Measurements from ENCODE around the gene FBRS.
"Not testable (repeated sequence)": the region's sequence is repeated elsewhere in the genome, so short reads cannot be mapped to it uniquely, and the experiment has no call there.

FBRS gene

DNA sequence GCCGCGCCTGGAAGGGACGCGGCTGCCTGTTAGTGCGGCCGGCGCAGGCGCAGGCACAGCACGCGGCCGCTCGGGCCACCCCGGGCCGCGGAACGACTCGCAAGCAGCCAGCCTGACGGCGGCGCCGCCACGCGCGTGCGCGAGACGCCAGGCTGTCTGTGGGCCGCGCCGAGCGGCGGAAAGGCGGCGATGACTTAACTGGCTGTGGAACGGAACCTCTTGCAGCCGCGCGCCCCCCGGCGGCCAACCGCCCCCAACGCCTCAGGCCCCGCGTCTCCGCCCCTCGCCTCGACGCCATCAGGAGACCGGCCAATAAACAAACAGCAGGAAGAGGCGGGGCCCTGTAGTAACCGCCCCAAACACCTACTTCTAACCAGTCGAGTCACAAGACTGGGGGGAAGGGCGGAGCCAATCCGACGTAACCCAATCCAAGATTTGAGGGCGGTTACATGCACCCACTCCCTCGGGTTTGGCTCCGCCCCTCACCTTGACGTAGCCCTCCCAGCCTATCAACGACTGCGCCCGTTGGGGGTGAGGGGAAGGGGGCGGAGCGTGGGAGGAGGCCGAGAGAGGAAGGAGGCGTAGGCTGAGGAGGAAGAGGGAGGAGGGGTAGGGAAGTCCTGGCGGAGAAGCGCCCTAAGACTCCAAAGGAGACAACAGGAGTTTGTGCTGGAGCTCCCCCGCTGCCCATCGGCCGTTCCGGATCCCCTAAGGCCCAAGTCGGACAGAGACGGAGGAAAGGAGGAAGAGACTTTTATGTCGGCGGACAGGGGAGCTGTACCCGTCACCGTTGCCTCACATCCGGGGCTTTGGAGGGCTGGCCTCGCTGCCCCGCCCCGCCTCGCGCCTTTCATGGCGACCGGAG, at the start of gene FBRS:
Gene FBRS (plus strand): TSS at position 566 of the 865 bp plus-strand sequence. CDS start 1,088 bp downstream, outside the sequence.
- peak; percentile 100 for DNase-seq (ENCODE audit: low read depth)

DNA sequence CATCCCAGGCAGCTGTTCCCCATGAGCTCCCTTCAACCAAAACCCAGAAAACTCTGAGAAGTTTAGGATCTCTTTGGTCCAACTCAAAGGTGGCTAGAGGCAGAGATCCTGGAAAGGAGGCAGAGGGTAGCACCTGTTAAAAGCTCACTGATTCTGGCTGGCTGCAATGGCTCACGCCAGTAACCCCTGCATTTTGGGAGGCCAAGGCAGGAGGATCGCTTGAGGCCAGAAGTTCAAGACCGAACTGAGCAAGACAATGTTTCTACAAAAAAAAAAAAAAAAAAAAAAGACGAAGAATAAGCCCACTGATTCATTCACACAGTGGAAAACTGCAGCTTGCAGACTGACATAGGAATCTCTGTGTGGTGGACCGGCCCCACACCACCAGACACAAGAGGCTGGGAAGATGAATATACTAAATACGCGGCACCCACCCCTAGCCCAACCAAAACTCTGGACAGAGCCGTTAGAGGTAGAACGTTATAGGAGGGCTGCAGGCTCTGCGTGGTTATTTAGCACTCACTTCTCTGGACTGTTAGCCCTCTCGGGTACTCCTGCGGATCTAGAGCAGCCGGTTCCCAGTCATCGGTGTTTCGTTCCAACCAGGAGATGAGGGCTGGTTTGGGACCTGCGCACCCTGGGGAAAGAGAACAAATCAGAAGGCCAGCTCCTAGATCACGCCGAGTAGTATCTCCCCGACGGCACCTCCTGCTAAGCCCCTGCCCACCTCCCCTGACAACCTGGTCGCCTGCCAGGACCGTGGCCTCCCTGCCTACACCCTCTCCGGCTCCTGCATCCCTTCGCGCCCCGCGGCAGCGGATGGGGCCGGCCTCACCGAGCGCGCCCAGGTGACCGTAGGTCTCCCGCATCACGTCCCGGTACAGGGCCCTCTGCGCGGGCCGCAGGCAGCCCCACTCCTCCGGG, 49.0 kb upstream of the FBRS start:
- peak; percentile 36 for DNase-seq (ENCODE audit: low read depth)

DNA sequence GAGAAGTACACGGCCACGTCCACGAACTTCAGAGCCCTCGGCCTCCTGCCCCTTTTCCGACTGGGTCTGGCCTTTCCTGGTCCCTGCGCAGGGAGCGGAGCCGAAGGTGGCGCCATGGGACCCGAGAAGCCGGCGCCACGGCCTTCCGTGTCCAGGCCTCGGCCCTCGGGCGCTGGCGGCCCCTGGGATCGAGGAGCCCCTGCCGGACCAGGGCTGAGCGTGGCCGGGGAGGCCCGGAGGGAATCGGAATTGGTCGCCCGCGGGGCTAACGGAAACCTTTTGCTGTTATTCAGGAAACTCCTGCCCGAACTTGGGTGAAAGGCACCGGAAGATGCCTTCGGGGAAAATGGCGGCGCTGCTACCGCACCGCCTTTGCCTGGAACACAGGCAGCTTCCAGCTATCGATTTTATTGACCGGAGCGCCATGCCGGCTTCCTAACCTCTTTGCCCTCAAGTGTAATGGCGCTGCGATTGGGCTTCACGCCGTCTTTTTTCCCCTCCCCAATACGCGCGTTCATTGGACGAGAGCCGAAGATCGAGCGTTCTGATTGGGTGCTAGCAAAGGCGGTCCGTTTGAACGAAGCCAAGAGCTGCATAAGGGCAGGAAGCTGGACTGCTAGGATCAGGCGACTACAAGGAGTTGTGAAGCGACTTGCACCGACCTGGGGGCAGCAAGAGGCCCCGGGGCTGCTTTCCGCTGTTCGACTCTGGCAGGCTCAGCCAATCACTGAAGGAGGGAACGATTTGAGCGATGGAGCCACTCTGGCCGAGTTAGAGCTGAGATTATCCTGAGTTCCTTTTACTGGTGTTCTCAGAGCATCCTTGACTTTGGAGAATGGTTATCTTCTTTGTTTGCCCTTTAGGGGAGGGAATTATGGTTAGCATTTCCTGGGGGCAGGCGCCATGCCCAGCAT, 48.0 kb upstream of the FBRS start, which contains the start of gene ZNF689:
Gene ZNF689 (minus strand): TSS at position 464 of the 914 bp plus-strand sequence. CDS start 348 bp downstream, at position 116.
- DNase-seq (ENCODE audit: low read depth): peak; percentile 96

DNA sequence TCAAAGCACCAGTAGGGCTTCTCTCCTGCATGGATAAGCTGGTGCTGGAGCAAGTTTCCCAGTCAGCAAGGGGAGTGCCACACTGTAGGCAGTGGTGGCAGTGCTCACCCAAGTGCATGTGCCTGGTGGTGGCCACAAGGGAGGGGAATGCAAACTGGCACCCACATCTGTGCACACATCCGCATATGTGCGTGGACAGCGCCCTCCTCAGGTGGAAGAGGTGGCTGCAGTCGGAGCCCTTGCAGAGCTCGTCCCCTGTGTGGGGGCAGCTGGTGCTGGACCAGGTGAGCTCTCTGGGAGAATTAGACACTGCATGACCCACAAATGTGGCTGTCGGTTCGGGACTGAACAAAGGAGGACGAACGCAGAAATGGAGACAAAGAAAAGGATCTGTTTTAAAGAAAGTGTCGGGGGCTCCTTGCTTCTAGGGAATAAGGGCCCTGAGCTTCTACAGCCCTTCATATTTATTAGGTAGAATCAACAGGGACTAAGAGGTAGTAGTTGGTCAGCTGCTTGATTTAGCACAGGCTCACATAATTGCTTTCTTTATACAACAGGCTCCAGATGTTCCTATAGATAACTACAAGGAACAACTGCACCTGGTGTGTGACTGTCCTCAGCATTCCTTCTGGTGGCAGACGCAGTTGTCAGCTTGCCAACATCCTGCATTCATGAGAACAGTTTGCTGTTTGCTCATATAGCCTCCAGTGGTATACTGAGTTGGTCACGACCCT, 42.7 kb upstream of the FBRS start:
- peak; percentile 21 for DNase-seq (ENCODE audit: low read depth)

DNA sequence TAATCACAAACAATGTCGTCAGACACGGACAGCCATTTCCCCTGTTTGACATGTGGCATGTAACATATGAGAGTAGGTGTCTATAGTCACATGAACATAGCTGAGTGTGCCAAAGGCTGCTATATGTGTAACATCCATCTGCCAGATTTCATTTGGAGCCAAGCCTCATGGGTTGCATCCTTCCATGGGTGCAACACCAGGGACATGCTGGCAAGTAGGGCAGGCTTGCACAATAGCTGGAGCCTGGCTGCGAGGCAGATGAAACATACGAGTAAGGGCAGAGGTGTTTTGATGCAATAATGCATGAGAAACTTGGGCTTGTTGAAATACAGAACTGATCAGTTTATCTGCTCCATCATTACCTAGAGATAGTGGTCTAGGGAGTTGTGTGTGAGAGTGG, 39.0 kb upstream of the FBRS start:
- DNase-seq (ENCODE audit: low read depth): no peak

DNA sequence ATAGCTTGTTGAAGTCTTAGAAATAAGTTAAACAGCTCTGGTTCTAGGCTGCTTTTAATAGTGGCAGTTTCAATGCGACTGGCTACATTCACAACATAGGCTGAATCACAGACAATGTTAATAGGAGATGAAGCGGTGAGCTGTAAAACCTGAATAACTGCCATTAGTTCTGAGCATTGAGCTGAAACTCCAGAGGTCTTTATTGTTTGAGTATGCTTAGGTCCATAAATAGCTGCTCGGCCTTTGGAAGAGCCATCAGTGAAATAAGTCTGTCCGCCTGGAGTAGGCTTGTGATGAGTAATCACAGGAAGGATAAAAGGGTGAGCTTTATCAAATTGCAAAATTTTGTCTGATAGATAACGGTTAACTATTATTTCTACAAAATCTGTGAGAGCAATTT, 38.6 kb upstream of the FBRS start:
- no peak for DNase-seq (ENCODE audit: low read depth)

DNA sequence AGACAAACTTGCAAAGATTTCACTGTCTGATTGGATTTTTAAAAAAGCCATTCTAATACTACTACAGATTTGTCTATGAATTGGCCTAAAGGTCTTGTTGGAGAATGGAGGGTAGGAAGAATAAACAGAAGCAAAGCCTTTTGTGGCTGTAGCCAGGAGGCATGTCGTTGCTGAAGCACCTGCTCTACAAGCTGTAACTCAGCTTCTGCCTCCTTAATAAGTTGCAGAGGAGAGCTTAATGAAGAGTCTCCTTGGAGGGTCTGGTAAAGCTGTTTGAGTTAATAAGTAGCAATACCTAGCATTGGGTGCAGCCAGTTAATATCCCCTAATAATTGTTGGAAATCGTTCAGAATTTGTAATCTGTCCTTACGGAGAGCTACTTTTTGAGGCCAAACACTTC, 38.1 kb upstream of the FBRS start:
- no peak for DNase-seq (ENCODE audit: low read depth)

DNA sequence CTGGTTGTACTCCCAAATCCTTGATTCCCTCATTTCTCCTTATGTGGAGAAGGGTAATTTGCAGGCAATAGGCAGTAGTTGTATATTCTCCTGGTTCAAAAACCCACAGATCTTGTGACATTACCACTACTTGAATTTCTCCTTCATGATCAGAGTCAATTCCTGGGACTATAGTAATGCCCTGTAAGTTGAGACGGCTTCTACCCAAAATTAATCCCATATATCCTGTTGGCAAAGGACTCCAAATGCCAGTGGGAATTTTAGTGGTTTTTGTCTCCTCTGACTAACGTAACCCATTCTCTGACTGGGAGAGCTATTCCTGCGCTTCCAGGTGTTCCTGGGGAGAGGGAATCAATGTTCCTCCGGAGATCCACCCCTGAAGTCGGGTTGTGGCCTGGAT, 36.5 kb upstream of the FBRS start:
- DNase-seq (ENCODE audit: low read depth): peak; percentile 31

DNA sequence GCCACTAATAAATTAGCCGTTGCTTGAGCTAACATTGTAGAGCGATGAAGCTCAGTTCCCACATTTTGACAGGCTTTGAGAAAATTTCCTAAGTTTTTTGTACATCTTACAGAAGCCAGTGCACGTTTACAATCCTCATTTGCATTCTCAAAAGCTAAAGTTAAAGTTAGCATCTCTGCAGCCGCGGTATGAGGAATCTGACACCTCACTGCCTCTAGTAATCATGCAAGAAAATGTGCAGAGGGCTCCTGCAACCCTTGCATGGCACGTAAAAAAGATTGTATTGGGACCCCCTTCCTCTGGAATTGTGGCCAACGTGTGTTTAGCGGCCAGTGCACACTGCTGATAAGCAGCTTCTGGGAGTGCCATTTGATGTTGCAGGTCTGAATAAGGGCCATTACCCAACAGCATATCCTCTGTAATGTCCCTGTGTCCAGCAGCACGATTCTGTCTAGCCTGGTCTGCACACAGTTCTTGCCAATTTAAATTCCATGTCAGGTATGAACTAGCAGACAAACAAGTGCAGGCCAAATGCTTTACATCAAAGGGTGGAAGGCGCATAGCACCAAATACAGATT, 35.7 kb upstream of the FBRS start:
- no peak for DNase-seq (ENCODE audit: low read depth)

DNA sequence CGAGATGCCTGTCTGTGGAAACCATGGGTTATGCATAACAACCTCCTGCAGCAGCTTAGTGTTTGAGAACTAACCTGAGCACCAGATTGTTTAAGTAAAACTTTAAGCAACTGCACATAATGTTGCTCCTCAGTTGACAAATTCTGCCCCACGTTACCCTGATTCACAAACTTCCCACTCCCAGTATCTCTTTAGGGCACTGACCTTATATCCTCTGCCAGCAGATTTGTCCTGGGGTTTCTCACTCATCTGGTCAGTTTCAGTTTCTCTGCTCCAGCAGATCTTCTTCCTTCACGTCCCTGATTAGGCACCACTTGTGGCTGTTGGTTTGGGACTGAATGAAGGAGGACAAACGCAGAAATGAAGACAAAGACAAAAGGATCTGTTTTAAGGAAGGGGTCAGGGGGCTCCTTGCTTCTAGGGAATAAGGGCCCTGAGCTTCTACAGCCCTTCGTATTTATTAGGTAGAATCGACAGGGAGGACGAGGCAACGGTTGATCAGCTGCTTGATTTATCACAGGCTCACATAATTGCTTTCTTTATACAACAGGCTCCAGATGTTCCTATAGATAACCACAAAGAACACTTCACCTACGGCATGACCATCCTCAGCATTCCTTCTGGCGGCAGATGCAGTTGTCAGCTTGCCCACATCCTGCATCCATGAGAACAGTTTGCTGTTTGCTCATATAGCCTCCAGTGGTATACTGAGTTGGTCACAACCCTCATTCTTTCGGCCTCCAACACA, 34.5 kb upstream of the FBRS start:
- no peak for DNase-seq (ENCODE audit: low read depth)

DNA sequence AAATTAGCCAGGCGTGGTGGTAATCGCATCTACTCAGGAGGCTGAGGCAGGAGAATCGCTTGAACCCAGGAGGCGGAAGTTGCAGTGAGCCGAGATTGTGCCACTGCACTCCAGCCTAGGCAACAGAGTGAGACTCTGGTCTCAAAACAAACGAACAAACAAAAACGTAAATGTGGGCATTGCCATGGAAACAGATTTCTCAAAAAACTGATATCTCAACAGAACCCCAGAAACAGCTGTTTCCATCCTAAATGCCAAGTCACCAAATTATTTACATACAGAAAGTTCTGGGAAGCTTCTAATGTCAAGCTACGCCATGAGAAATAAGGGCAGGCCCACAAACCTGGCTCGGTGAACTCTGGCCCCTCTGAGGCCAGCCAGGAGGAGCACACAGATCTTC, 32.0 kb upstream of the FBRS start:
- DNase-seq (ENCODE audit: low read depth): no peak

DNA sequence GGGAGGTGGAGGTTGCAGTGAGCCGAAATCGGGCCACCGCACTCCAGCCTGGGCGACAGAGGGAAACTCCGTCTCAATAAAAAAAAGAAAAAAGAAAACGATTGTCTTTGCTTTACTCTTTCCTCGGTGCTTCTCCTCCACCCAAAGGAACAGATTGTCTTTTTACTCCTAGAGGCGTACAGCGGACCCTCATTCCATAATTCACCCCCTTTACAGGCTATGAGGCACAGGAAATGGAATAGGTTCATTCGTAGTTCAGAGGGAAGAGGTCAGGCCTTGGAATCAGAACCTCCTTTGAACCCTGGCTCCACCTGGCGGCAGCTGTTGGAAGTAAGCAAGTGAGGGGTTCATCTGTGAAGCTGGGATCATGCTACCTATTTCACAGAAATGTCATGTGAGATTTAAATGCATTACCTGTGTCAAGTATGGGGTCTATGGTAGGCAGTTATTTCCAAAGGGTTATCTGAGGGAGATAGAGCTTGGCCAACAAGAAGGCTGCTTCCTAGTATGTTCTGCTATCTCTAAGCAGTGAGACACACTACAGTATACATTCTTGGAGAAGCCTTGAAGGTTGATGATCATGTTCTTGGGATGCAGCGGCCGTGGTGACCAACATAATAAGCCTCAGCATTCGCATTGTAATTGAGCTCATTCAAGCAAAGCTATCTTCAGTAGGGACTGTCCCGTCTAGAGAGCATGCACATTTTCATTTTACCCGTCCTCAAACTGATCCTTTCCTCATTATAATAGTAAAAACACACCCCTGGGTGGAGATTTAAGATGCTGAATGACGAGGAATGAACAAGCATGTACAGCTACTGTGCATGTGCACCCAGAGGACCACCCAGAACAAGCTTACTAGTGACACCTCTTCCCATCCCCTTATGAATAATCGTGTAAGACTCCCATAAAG, 29.3 kb upstream of the FBRS start:
- peak; percentile 59 for DNase-seq (ENCODE audit: low read depth)

DNA sequence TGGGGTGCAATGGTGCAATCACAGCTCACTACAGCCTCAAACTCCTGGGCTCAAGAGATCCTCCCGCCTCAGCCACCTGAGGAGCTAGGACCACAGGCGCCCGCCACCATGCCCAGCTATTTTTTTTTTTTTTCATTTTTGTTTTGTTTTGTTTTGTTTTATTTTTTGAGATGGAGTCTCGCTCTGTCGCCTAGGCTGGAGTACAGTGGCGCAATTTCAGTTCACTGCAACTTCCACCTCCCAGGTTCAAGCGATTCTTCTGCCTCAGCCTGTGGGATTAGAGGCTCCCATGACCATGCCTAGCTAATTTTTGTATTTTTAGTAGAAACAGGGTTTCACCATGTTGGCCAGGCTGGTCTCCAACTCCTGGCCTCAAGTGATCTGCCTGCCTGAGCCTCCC, 25.8 kb upstream of the FBRS start:
- not testable (repeated sequence) for DNase-seq (ENCODE audit: low read depth)

DNA sequence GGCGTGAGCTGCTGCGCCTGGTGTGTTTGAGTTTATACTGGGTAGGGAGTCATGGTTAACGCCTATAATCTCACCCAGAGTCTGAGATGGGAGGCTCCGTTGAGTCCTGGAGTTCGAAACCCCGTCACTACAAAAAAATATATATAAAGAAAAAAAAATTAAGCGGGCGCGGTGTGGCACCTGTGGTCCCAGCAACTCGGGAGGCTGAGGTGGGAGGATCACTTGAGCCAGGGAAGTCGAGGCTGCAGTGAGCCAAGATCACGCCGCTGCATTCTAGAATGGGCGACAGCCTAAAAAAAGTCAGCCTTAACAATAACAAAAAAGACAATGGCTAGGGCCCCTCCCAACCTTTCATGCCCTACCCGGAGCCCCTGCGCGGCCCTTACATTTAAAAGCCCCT, 24.7 kb upstream of the FBRS start:
- no peak for DNase-seq (ENCODE audit: low read depth)

DNA sequence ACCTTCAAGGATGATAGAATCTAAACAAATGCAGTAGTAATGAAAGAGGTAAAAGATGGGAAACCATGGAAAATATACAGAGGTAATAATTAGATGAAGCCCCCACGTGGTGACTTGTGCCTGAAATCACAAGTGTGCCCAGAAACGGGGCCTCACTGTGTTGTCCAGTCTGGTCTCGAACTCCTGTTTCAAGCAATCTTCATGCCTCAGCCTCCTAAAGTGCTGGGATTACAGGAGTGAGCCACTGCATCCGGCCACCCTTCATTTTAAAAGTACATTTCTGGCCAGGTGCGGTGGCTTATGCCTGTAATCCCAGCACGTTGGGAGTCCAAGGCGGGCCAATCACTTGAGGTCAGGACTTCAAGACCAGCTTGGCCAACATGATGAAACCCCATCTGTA, 21.6 kb upstream of the FBRS start:
- no peak for DNase-seq (ENCODE audit: low read depth)

DNA sequence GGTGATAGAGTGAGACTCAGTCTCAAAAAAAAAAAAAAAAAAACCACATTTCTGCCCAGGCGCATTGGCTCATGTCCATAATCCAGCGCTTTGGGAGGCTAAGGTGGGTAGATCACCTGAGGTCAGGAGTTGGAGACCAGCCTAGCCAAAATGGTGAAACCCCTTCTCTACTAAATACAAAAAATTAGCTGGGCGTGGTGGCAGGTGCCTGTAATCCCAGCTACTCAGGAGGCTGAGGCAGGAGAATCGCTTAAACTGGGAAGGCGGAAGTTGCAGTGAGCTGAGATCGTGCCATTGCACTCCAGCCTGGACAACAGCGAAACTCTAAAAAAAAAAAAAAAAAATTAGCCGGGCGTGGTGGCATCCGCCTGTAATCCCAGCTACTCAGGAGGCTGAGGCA, 21.1 kb upstream of the FBRS start:
- not testable (repeated sequence) for DNase-seq (ENCODE audit: low read depth)

DNA sequence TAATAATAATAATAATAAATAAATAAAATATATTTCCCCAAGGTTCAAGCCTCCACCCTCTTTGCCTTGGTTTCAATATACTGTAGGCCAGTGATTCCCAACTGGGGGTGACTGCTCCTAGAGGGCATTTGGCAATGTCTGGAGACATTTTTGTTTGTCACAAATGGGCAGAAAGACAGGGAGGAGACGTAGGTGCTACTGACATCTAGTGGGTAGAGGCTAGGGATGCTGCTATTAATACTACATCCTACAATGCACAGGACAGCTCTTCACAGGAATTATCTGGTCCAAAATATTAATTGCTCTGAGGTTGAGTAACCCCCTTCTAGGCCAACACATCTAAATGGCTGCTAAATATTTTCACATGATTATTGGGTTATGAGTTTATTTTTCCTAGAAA, 20.3 kb upstream of the FBRS start:
- DNase-seq (ENCODE audit: low read depth): peak; percentile 49

DNA sequence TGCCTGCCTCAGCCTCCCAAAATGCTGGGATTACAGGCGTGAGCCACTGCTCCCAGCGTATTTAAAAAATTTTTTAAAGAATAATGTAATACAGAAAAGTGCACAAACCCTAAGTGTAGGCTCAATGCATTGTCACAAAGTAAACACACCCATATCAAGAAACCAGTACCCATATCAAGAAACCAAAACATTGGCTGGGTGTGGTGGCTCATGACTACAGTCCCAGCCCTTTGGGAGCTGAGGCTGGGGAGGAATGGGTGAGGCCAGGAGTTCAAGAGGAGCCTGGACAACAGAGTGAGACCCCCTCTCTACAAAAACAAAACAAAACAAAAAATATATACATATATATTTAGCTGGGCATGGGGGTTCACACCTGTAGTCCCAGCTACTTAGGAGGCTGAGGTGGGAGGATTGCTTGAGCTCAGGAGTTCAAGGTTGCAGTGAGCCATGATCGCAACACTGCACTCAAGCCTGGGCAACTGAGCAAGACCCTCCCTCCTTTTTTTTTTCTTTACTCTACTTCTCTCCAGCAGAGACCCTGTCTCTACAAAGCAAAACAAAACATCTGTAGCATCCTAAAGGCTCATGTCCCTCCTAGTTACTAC, 16.8 kb upstream of the FBRS start:
- DNase-seq (ENCODE audit: low read depth): no peak
